T-helper 17 cell (primary cell): ENCODE data around the gene PELI3. TPM values are rescaled to one million over a fixed set of nuclear protein-coding genes. Genes with fewer than 3 reads are reported as not detected.
A peak's percentile ranks its signal among the peaks of the same experiment; 100 is the strongest.
"Not testable (repeated sequence)": the region's sequence is repeated elsewhere in the genome, so short reads cannot be mapped to it uniquely, and the experiment has no call there.

Source experiments
- ATAC-seq: fragments of 150-1000 bp; cut with Tn5 transposase; 2 replicates; pipeline ENCODE4 v1.10.0; 2021; ENCODE audit warnings: mild to moderate bottlenecking, moderate library complexity
- DNase-seq, 3 donors: peaks; one replicate each; pipeline versions ENCODE4 v3.0.0 to v3.0.0-alpha.2; 2020 to 2021
- H3K9me3 ChIP-seq: one replicate; pipeline ENCODE4 v1.7.0; 2013; ENCODE audit warnings: low read length, mild to moderate bottlenecking; ENCODE audit not compliant: control insufficient read depth, poor library complexity, severe bottlenecking
- H3K27ac Mint-ChIP-seq: one replicate; pipeline ENCODE4 v1.8.0; 2022; ENCODE audit warnings: mild to moderate bottlenecking, moderate library complexity, mixed read lengths
- H3K27me3 Mint-ChIP-seq: one replicate; pipeline ENCODE4 v1.8.0; 2022; ENCODE audit warnings: mixed read lengths
- H3K36me3 Mint-ChIP-seq: one replicate; pipeline ENCODE4 v1.8.0; 2022; ENCODE audit warnings: low read depth, mixed read lengths
- H3K4me1 Mint-ChIP-seq: one replicate; pipeline ENCODE4 v1.8.0; 2022; ENCODE audit warnings: mild to moderate bottlenecking, mixed read lengths
- H3K4me3 Mint-ChIP-seq: one replicate; pipeline ENCODE4 v1.8.0; 2022; ENCODE audit warnings: mild to moderate bottlenecking, moderate library complexity, mixed read lengths
- total RNA-seq, 4 donors: library from RNA in 2 of 4; stranded (reverse) in 2 of 4; gene quantifications; one replicate each; pipeline ENCODE4 v1.2.3 and lab custom pipeline; 2022 to 2026

Gene PELI3
- total RNA-seq, 2 donors from 2014 or later: 11.3 to 13.3 TPM

DNA sequence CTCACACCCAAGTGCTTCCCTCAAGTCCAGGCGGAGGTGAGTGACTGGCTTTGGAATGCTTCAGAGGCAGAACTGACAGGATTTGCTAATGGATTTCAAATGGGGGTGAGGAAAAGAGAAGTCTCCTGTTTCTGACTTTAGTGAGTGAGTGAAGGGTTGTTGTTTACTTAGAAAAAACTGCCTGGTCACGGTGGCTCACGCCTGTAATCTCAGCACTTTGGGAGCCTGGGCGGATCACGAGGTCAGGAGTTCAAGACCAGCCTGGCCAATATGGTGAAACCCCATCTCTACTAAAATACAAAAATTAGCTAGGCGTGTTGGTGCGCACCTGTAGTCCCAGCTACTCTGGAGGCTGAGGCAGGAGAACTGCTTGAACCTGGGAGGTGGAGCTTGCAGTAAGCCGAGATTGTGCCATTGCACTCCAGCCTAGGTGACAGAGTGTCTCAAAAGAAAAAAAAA lies 34.8 kb upstream of the PELI3 start:
- H3K36me3 Mint-ChIP-seq, H3K27ac Mint-ChIP-seq, H3K4me1 Mint-ChIP-seq, H3K4me3 Mint-ChIP-seq, H3K9me3 ChIP-seq, DNase-seq, H3K27me3 Mint-ChIP-seq, ATAC-seq: not testable (repeated sequence)

DNA sequence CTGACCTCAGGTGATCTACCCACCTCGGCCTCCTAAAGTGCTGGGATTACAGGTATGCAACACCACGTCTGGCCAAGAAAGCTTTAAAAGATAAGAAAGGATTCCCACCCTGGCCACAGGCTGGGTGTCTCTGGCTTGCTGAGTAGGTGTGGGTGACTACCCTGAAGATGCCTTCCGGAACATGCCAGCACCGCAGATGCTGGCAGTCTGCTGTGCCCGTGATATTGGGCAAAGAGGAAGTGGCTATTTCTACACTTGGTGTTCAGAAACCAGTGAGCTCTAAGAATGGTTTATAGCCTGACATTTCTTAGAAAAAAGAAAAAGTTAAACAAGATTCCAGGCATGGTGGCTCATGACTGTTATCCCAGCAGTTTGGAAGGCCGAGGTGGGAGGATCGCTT lies 34.1 kb upstream of the PELI3 start:
- no peaks in the 10 kb centered on the region for H3K9me3 ChIP-seq
- H3K4me1 Mint-ChIP-seq: peaks cover under 1% of the 10 kb centered on the region
- no peak for DNase-seq
- ATAC-seq: no peak
- H3K27me3 Mint-ChIP-seq: no peaks in the 10 kb centered on the region
- no peak overlapping the region for H3K4me3 Mint-ChIP-seq
- no peak overlapping the region for H3K27ac Mint-ChIP-seq
- no peaks in the 10 kb centered on the region for H3K36me3 Mint-ChIP-seq

DNA sequence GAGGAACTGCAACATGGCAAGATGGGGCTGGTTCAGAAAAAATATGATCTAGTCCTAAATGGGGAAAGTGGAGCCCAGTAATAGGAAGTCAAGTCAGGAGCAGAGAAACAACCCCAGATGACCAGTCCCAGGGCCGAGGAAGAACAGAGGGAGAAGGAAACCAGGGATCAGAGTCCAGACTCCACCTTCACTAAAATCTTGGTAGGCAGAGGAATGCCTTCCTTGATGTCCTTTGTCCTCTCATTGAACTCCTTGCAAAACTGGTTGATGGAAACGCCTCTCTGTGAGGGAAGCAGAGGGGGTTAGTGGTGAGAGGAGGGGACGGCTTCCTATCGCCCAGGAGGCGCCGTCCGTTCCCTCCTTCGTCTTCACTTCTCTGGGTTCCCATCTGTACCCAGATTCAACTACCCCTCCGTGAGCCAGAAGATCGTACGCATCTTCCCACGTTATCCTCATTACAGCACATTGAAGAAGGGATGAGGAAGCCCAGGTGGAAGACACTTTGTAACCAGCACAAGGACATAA lies 28.7 kb upstream of the PELI3 start:
- H3K4me1 Mint-ChIP-seq: peaks cover 12% of the 10 kb centered on the region
- ATAC-seq: no peak
- peak overlapping the region; percentile 89 for H3K4me3 Mint-ChIP-seq
- H3K27ac Mint-ChIP-seq: peak overlapping the region; percentile 93
- no peak for DNase-seq
- H3K27me3 Mint-ChIP-seq: no peaks in the 10 kb centered on the region
- H3K36me3 Mint-ChIP-seq: no peaks in the 10 kb centered on the region
- no peaks in the 10 kb centered on the region for H3K9me3 ChIP-seq

DNA sequence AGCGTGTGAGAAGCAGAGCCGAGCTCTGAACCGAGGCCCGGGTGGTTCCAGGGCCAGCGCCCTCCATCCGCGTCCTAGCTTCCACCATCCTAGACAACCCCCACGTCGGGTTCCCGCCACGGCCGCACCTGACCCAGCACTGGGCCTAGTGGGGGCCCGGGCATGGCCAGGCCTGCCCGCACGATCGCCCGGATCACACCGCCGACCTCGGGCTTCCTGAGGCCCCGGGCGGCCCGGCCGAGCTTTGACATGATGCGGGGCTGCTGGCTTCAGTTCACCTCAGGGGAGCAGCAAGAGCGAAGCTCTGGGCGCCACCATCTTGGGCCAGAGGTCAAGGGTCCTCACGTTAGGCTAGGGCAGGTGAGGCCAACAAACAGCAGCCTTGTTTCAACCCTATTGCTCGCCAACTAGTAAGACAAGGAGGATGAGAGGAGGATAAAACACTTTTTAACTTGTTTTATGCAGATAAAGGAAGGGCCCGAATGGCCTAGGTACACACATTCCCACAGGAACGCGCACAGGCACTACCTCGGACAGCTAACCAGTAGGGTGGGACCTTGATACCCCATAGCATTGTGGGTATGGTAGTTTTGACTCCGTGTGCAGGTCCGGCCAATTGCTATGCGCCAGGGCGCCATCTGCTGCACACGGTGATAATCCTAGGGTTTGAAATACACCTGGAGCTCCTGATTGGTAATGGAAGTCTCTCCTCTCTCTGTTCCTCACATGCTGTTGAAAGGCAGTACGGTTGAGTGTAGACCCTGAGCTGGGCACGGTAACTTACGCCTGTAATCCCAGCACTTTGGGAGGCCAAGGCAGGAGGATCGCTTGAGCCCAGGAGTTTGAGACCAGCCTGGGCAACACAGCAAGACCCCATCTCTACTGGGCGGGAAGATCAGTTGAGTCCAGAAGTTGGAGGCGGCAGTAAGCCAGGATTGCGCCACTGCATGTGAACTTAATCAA lies 27.9 kb upstream of the PELI3 start, which contains the start of gene MRPL11:
MRPL11 (minus strand) TSS at position 345 of the 963 bp plus-strand sequence; CDS start at position 251, 94 bp downstream.
- peak; percentile 98 for ATAC-seq
- H3K36me3 Mint-ChIP-seq: no peaks in the 10 kb centered on the region
- H3K4me1 Mint-ChIP-seq: peaks cover 12% of the 10 kb centered on the region
- H3K27ac Mint-ChIP-seq: peak within 1 kb of the TSS; percentile 93
- DNase-seq: peak; percentile 69 to 85 (median 73)
- peak within 1 kb of the TSS; percentile 89 for H3K4me3 Mint-ChIP-seq
- no peaks in the 10 kb centered on the region for H3K9me3 ChIP-seq
- no peaks in the 10 kb centered on the region for H3K27me3 Mint-ChIP-seq

GRCh38 chr11:66440101-66440939 lies 26.4 kb upstream of the PELI3 start:
- not testable (repeated sequence) for H3K4me3 Mint-ChIP-seq, H3K36me3 Mint-ChIP-seq, H3K27ac Mint-ChIP-seq, H3K27me3 Mint-ChIP-seq, H3K9me3 ChIP-seq, DNase-seq, ATAC-seq
- peaks cover 12% of the 10 kb centered on the region for H3K4me1 Mint-ChIP-seq

- not testable (repeated sequence) for H3K36me3 Mint-ChIP-seq, H3K27me3 Mint-ChIP-seq, H3K4me3 Mint-ChIP-seq, H3K27ac Mint-ChIP-seq, H3K9me3 ChIP-seq, ATAC-seq, DNase-seq
- H3K4me1 Mint-ChIP-seq: peaks cover 12% of the 10 kb centered on the region
Measured at GRCh38 chr11:66440940-66441282, 25.8 kb upstream of the PELI3 start.

DNA sequence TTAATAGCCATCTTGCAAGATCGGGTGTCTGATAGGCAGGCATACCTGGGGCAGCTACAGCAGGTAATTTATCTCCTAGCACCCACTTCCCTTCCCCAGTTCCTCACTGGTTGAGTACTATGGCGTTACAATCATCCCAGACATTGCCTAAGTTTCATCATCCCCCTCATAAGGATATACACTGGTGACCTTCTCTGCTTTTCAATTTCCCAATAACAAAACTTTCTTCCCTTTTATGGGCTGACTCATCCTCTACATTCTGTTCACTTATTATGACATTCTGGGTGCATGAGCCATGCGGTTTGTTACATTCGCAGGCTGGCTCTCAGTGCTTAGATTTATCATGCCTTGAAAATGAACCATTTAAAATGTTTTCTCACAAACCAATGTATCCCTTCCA lies 23.1 kb upstream of the PELI3 start:
- H3K4me1 Mint-ChIP-seq: peaks cover 1% of the 10 kb centered on the region
- H3K9me3 ChIP-seq: no peaks in the 10 kb centered on the region
- peaks cover 22% of the 10 kb centered on the region for H3K27me3 Mint-ChIP-seq
- no peak for DNase-seq
- no peak overlapping the region for H3K4me3 Mint-ChIP-seq
- peaks cover 3% of the 10 kb centered on the region for H3K36me3 Mint-ChIP-seq
- no peak for ATAC-seq
- no peak overlapping the region for H3K27ac Mint-ChIP-seq

DNA sequence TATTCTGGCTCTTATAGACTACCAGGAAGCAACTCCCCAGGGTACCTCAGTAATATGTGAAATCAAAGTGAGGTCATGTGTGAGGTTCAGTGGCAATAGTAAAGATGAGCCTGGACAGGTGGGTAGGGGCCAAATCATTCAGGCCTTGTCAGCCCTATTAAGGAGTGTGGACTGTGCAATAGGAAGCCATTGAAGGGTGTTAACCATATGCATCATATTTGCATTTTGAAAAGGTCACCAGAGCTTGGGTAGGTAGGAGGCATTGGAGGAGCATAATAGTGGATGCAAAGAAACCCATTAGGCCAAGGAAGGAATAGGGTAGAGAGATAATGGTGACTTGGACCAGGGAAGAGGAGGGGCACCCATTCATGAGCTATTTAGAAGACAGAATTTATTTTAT lies 19.7 kb upstream of the PELI3 start:
- Mint-ChIP-seq H3K27ac (no peak overlapping the region), H3K36me3 (peaks cover 3% of the 10 kb centered on the region), H3K4me1 (peaks cover 5% of the 10 kb centered on the region), H3K4me3 (no peak overlapping the region), H3K27me3 (peaks cover 35% of the 10 kb centered on the region)
- H3K9me3 ChIP-seq: no peaks in the 10 kb centered on the region
- DNase-seq (no peak), ATAC-seq (no peak)

DNA sequence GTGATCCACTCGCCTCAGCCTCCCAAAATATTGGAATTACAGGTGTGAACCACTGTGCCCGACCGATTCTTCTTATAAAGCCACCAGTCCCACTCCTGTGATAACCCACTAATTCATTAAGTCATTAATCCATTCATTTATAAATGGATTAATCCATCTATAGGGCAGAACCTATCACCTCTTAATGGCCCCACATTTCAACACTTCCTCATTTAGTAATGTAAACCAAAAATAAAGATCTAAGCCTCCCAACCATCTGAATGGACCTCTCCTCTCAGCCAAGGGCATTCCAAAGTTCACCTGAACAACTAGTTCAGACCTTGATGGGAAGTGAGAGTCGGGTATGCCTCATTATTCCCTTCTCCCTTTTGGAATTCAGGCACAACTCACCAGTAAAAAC lies 18.2 kb upstream of the PELI3 start:
- Mint-ChIP-seq H3K27me3 (peaks cover 35% of the 10 kb centered on the region), H3K36me3 (peaks cover 3% of the 10 kb centered on the region), H3K4me1 (peaks cover 5% of the 10 kb centered on the region), H3K27ac (no peak overlapping the region), H3K4me3 (no peak overlapping the region)
- ATAC-seq: no peak
- H3K9me3 ChIP-seq: no peaks in the 10 kb centered on the region
- no peak for DNase-seq

- no peak overlapping the region for H3K4me3 Mint-ChIP-seq
- H3K27ac Mint-ChIP-seq: no peak overlapping the region
- H3K9me3 ChIP-seq: no peaks in the 10 kb centered on the region
- ATAC-seq (no peak), DNase-seq (no peak)
- H3K4me1 Mint-ChIP-seq: peaks cover 20% of the 10 kb centered on the region
- peaks cover 35% of the 10 kb centered on the region for H3K27me3 Mint-ChIP-seq
- peaks cover 3% of the 10 kb centered on the region for H3K36me3 Mint-ChIP-seq
Measured at GRCh38 chr11:66450560-66450959, 16.1 kb upstream of the PELI3 start.

DNA sequence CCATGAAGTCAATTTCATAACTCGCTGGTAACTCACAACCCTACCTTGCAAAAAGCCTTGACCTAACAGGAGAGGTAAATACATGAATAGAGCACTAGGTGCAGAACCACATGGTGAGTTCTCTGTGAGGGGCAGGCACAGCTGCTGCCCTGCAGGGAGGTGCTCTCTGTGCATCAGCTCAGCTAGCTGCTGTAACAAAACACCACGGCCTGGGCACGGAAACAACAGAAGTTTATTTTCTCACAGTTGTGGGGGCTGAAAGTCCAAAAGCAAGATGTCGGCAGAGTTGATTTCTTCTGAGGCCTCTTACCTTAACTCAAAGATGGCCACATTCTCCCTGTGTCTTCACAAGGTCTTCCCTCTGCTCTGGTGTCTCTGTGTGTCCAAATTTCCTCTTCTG lies 15.0 kb upstream of the PELI3 start:
- H3K27me3 Mint-ChIP-seq: peaks cover 24% of the 10 kb centered on the region
- H3K27ac Mint-ChIP-seq: no peak overlapping the region
- H3K9me3 ChIP-seq: no peaks in the 10 kb centered on the region
- H3K4me3 Mint-ChIP-seq: no peak overlapping the region
- ATAC-seq: no peak
- H3K36me3 Mint-ChIP-seq: peaks cover 3% of the 10 kb centered on the region
- H3K4me1 Mint-ChIP-seq: peaks cover 20% of the 10 kb centered on the region
- no peak for DNase-seq

DNA sequence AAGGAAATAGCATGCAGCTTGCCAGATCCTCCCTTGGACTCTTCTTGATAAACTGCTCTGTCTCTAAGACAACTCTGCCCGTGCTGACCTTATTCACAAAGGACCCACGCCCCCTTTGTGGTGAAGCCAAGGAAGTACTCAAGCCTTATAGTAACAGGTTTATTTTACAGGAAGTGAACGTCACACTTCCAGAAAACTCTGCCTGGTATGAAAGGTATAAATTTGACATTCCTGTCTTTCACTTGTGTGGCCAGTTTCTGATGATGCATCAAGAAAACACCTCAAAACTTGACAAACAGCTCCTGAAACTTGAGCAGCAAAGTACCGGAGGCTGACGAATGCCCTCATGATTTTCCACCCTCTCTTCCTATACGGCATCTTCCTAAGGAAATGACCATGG lies 12.5 kb upstream of the PELI3 start:
- no peak for DNase-seq
- peaks cover 20% of the 10 kb centered on the region for H3K4me1 Mint-ChIP-seq
- no peak overlapping the region for H3K4me3 Mint-ChIP-seq
- no peaks in the 10 kb centered on the region for H3K36me3 Mint-ChIP-seq
- H3K27ac Mint-ChIP-seq: no peak overlapping the region
- H3K27me3 Mint-ChIP-seq: peaks cover 7% of the 10 kb centered on the region
- no peak for ATAC-seq
- no peaks in the 10 kb centered on the region for H3K9me3 ChIP-seq

DNA sequence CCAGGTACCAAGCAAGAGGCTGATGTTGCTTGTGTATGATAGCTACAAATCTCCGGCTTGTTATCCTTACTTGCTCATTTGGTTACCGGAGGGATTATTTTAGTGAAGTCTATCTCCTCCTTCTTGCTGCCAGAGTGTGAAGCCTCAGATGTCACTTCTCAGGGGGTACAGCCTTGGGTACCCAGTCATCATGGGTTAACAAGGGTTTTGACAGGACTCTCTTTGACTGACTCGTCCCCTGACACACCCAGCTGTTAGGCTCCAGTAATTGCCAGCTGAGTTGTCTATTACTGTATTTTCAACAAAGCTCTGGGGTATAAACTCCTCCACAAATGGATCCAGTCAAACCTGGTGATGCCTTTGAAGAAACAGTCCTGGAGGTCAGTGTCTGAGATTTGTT lies 11.9 kb upstream of the PELI3 start:
- Mint-ChIP-seq H3K4me1 (peaks cover 20% of the 10 kb centered on the region), H3K27me3 (peaks cover 7% of the 10 kb centered on the region), H3K36me3 (no peaks in the 10 kb centered on the region), H3K27ac (peak overlapping the region; percentile 56), H3K4me3 (no peak overlapping the region)
- ATAC-seq (no peak), DNase-seq (no peak)
- no peaks in the 10 kb centered on the region for H3K9me3 ChIP-seq
